Breast epithelium (tissue), 3 donors: ENCODE results near the gene ANXA2.

Source experiments
- CTCF ChIP-seq, 3 donors: fragments of 450-650 bp; IDR thresholded peaks; one replicate each; pipeline ENCODE4 v1.5.1; 2016 to 2017; ENCODE audit warnings: antibody characterized with exemption in 3 of 3, mild to moderate bottlenecking in 3 of 3, moderate library complexity in 3 of 3
- POLR2A ChIP-seq: fragments of 450-650 bp; IDR thresholded peaks from one replicate; pipeline ENCODE4 v1.6.1; 2016; ENCODE audit warnings: antibody characterized with exemption, mild to moderate bottlenecking, moderate library complexity
- POLR2AphosphoS5 ChIP-seq, 3 donors: sonication (generic); formaldehyde crosslinking; IDR thresholded peaks; one replicate each; pipeline ENCODE4 v1.6.1; 2017; ENCODE audit warnings: antibody characterized with exemption in 3 of 3

GRCh38 chr15:60375306-60375705 lies 22.5 kb downstream of the ANXA2 start:
- TF ChIP-seq CTCF (IDR thresholded peaks at IDR 0.05): no peak
- TF ChIP-seq POLR2A: no peak
- TF ChIP-seq POLR2AphosphoS5 (IDR thresholded peaks at IDR 0.05): no peak
